ENCODE results near the gene SCGB1A1.

DNA sequence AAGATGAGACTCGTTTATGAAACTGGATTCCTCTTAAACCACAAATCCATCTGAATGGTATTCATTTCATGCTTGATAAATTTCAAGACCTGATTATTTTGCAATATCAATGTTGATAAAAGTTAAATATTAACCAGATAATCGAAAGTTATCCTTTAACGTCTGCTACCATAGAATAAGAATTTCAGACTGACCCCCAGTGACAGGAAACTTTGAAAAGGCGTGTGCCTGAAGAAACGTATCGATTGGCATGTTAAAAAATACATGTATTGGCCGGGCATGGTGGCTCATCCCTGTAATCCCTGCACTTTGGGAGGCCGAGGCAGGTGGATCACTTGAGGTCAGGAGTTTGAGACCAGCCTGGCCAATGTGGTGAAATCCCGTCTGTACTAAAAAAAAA, 13.9 kb downstream of the SCGB1A1 start:
- TF ChIP-seq CTCF (IDR thresholded peaks at IDR 0.05; ENCODE audit: low read depth, low read length) (no peak), MYC (IDR thresholded peaks at IDR 0.05; ENCODE audit: low read depth, low read length) (no peak)
